A549 treated with AZD9567 at 1 μM for 4 hours (cell line): ENCODE results near the gene NDUFAF8. TPM values are rescaled to one million over a fixed set of nuclear protein-coding genes. Genes with fewer than 3 reads are reported as not detected.

ENCODE experiments used
- total RNA-seq: library from RNA; stranded (reverse); fragments of 200-300 nt; extraction: Qiagen RNA extraction; gene quantifications from 5 replicates; pipeline ENCODE4 v1.2.3, GENCODE V29; 2022; ENCODE audit not compliant: insufficient read depth

The NDUFAF8 gene
- total RNA-seq = 102 to 220 TPM (median 216 TPM) in 5 replicates

GRCh38 chr17:81238815-81239713 lies at the start of gene NDUFAF8, which contains the start of gene TEPSIN:
Gene NDUFAF8, plus strand, starts transcription at chr17:81239318. Its CDS starts 46 bp downstream, at chr17:81239364.
Gene TEPSIN, minus strand, starts transcription at chr17:81239055. Its CDS starts 22 bp downstream, at chr17:81239033.

DNA sequence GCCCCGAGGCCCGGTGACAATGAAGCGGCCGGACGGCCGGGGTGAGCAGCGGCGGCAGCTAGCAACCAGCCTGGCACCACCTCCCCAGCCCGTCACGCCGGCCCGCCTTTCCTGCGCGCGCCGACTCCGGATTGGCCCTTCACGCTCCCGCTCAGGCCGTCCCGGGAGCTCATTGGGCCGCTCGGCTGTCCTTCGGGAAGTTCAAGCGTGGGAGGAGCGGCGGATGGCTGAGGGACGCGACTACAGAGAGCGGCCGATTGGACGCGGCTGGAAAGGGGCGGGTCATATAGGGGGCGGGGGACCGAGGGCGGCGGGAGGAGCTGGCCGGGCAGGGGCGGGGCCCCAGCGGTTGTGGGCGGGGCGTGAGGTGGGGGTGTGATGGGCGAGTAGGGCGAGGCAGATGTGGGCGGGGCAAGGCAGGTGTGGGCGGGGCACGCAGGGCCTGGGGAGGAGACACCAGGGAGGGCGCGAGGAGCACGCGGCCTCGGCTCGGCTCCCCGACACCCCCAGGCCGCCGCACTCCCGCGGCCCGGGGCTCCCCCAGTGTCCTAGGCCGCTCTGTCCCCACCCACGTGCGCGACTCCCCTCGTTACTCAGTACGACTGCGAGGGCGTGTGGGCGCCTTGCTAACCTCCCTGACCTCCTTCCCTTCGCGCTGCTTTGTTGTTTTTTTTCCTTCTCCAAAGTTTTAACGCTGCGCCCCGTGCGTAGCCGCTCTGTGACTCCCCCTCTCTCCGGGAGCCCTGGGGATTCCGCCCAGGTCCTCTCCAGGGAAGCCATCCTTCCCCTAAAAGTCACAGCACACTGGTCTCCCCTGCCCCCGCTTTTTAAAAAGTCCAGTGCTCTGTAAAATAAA lies 16.0 kb upstream of the NDUFAF8 start, which contains the start of gene CEP131:
Gene CEP131, minus strand, starts transcription at position 60 of the 856 bp plus-strand sequence. CDS start 2,909 bp downstream, outside the sequence.

Other genes starting within 250 kb of the NDUFAF8 start
- gene CHMP6, start 247.5 kb upstream of the NDUFAF8 start, total RNA-seq = 20.2 to 36.4 TPM (median 32.9 TPM) in 5 replicates
- gene BAIAP2, start 204.2 kb upstream of the NDUFAF8 start, total RNA-seq = 96.0 to 119 TPM (median 102 TPM) in 5 replicates
- not detected in 5 replicates for gene PVALEF, start 73.8 kb upstream of the NDUFAF8 start, total RNA-seq
- gene AATK, start 73.1 kb upstream of the NDUFAF8 start, total RNA-seq = 0.38 to 0.63 TPM (median 0.47 TPM) in 4 of 5 replicates, not detected in the other
- gene CEP131, start 16.4 kb upstream of the NDUFAF8 start, total RNA-seq = 3.3 to 12.7 TPM (median 10.2 TPM) in 5 replicates
- 20.8 to 33.4 TPM (median 30.7 TPM) in 5 replicates for gene TEPSIN, start 263 bp upstream of the NDUFAF8 start, total RNA-seq
- 50.1 to 77.1 TPM (median 75.4 TPM) in 5 replicates for gene SLC38A10, start 56.0 kb downstream of the NDUFAF8 start, total RNA-seq
- gene BAHCC1, start 156.1 kb downstream of the NDUFAF8 start, total RNA-seq = 5.2 to 9.7 TPM (median 7.6 TPM) in 5 replicates